ENCODE measurements around the gene EDN1. TPM values are rescaled to one million over a fixed set of nuclear protein-coding genes. Genes with fewer than 3 reads are reported as not detected.

The EDN1 gene
- total RNA-seq, 3 donors from 2014 or later (not counting 1 experiment from before 2014, with no cell fraction given) = 0.63 to 1.5 (median 0.71) TPM

DNA sequence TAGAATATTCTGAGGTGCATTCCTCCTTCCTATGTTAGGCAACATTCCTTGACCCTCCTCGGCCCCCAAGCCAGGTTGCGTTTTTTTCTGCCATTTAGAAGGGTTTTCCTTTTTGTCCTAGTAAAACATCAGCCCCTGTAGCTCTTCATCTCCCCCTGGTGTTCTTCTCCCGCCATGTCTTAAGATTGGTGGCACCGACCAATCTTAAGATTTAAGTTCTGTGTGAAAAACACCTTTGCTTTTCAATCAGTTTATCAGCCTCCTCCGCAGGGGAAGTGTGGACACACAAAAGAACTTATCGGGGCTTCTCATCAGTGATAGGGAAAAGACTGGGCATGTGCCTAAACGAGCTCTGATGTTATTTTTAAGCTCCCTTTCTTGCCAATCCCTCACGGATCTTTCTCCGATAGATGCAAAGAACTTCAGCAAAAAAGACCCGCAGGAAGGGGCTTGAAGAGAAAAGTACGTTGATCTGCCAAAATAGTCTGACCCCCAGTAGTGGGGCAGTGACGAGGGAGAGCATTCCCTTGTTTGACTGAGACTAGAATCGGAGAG is 719 bp upstream of the EDN1 start:
- no peaks in the 10 kb centered on the region for H3K9me3 ChIP-seq (ENCODE audit: control insufficient read depth, insufficient read depth, low read length)
- H3K4me3 Mint-ChIP-seq = peak overlapping the region; percentile 83
- peak overlapping the region; percentile 2 for H3K4me3 ChIP-seq (ENCODE audit: low read length)
- no peaks in the 10 kb centered on the region for H3K36me3 Mint-ChIP-seq
- intact Hi-C loops (cut with micrococcal nuclease) = loop anchor here (1.0 kb wide), 1 partner anchor 634 kb away; no protein-coding TSS in a partner anchor
- peaks cover 10% of the 10 kb centered on the region for H3K4me1 ChIP-seq (ENCODE audit: control insufficient read depth, insufficient read depth, low read length)
- peak in 2 of 3 donors; percentile 55 to 59 for ATAC-seq
- TF ChIP-seq CTCF (IDR thresholded peaks at IDR 0.05) = peak; percentile 54
- H3K27ac ChIP-seq (ENCODE audit: low read length) = no peak overlapping the region
- no peaks in the 10 kb centered on the region for H3K36me3 ChIP-seq (ENCODE audit: control insufficient read depth, insufficient read depth, low read length)
- peaks cover 40 to 53% of the 10 kb centered on the region in 2 donors for H3K27me3 Mint-ChIP-seq (ENCODE audit: low read depth in 2 of 2)
- 1% methylated on average over 13 of the region's 13 CpGs for WGBS (ENCODE audit: insufficient coverage)
- H3K9me3 Mint-ChIP-seq = no peaks in the 10 kb centered on the region
- peaks cover 18 to 19% of the 10 kb centered on the region in 2 donors for H3K4me1 Mint-ChIP-seq
- H3K27me3 ChIP-seq (ENCODE audit: control insufficient read depth, insufficient read depth, low read length) = peaks cover 16% of the 10 kb centered on the region
- no peak overlapping the region for H3K27ac Mint-ChIP-seq
- DNase-seq = peak in 1 of 2 donors; percentile 64

- intact Hi-C loops (cut with micrococcal nuclease) = no loop called here
- H3K27me3 ChIP-seq (ENCODE audit: control insufficient read depth, insufficient read depth, low read length) = peaks cover 16% of the 10 kb centered on the region
- peaks cover 10% of the 10 kb centered on the region for H3K4me1 ChIP-seq (ENCODE audit: control insufficient read depth, insufficient read depth, low read length)
- H3K27ac Mint-ChIP-seq = no peak overlapping the region
- peaks cover 18 to 19% of the 10 kb centered on the region in 2 donors for H3K4me1 Mint-ChIP-seq
- no peak overlapping the region for H3K4me3 ChIP-seq (ENCODE audit: low read length)
- ATAC-seq (no peak), DNase-seq (no peak)
- H3K27ac ChIP-seq (ENCODE audit: low read length) = no peak overlapping the region
- H3K9me3 ChIP-seq (ENCODE audit: control insufficient read depth, insufficient read depth, low read length) = no peaks in the 10 kb centered on the region
- no peaks in the 10 kb centered on the region for H3K36me3 Mint-ChIP-seq
- peaks cover 40 to 58% of the 10 kb centered on the region in 2 donors for H3K27me3 Mint-ChIP-seq (ENCODE audit: low read depth in 2 of 2)
- no peak for TF ChIP-seq CTCF (IDR thresholded peaks at IDR 0.05)
- no peaks in the 10 kb centered on the region for H3K36me3 ChIP-seq (ENCODE audit: control insufficient read depth, insufficient read depth, low read length)
- WGBS (ENCODE audit: insufficient coverage) = 66% methylated on average over 7 of the region's 12 CpGs
- peak overlapping the region; percentile 45 for H3K4me3 Mint-ChIP-seq
- H3K9me3 Mint-ChIP-seq = no peaks in the 10 kb centered on the region
These were observed 1.1 kb downstream of the EDN1 start for GRCh38 chr6:12291071-12291838.

GRCh38 chr6:12291839-12292604 is 1.9 kb downstream of the EDN1 start:
- Mint-ChIP-seq H3K27me3 (ENCODE audit: low read depth in 2 of 2) (peaks cover 39 to 58% of the 10 kb centered on the region in 2 donors), H3K4me3 (peak overlapping the region; percentile 45), H3K9me3 (no peaks in the 10 kb centered on the region), H3K36me3 (no peaks in the 10 kb centered on the region), H3K27ac (no peak overlapping the region), H3K4me1 (peaks cover 18 to 19% of the 10 kb centered on the region in 2 donors)
- ATAC-seq = no peak
- no peak overlapping the region for H3K27ac ChIP-seq (ENCODE audit: low read length)
- TF ChIP-seq CTCF (IDR thresholded peaks at IDR 0.05) = no peak
- WGBS (ENCODE audit: insufficient coverage) = 48% methylated on average over 15 of the region's 15 CpGs
- DNase-seq = no peak
- H3K4me3 ChIP-seq (ENCODE audit: low read length) = no peak overlapping the region
- no peaks in the 10 kb centered on the region for H3K36me3 ChIP-seq (ENCODE audit: control insufficient read depth, insufficient read depth, low read length)
- peaks cover 10% of the 10 kb centered on the region for H3K4me1 ChIP-seq (ENCODE audit: control insufficient read depth, insufficient read depth, low read length)
- peaks cover 16% of the 10 kb centered on the region for H3K27me3 ChIP-seq (ENCODE audit: control insufficient read depth, insufficient read depth, low read length)
- no peaks in the 10 kb centered on the region for H3K9me3 ChIP-seq (ENCODE audit: control insufficient read depth, insufficient read depth, low read length)
- intact Hi-C loops (cut with micrococcal nuclease) = no loop called here

All from natural killer cell (primary cell).